HL-60 (cell line): ENCODE results near the gene TUBB3.

Experiments used
- POLR2AphosphoS5 ChIP-seq: IDR thresholded peaks from 2 replicates; pipeline ENCODE4 v1.6.1; 2012; ENCODE audit warnings: low read depth
- TF ChIP-seq, protein P1 (sequence below): IDR thresholded peaks from one replicate; pipeline ENCODE4 v1.5.1; 2011; ENCODE audit warnings: low read length, control low read depth, inconsistent platforms; ENCODE audit not compliant: insufficient read depth

DNA sequence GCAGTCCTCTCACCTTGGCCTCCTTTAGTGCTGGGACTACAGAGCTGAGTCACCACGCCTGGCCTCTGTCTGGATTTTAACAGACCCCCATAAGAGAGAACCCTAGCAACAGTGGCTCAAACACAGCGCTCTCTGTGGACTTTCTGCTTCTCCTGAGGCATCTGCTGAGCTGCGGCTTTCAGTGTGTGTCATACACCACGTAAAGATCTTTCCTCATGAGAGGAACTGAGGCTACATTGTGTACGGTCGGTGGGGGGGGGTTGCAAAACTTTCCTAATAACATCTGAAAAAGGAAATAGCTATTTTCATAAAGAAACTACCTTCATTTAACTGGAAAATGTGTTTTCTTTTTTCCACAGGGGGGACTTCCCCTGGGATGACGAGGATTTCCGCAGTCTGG lies 58.3 kb downstream of the TUBB3 start:
- TF ChIP-seq, protein P1, sequence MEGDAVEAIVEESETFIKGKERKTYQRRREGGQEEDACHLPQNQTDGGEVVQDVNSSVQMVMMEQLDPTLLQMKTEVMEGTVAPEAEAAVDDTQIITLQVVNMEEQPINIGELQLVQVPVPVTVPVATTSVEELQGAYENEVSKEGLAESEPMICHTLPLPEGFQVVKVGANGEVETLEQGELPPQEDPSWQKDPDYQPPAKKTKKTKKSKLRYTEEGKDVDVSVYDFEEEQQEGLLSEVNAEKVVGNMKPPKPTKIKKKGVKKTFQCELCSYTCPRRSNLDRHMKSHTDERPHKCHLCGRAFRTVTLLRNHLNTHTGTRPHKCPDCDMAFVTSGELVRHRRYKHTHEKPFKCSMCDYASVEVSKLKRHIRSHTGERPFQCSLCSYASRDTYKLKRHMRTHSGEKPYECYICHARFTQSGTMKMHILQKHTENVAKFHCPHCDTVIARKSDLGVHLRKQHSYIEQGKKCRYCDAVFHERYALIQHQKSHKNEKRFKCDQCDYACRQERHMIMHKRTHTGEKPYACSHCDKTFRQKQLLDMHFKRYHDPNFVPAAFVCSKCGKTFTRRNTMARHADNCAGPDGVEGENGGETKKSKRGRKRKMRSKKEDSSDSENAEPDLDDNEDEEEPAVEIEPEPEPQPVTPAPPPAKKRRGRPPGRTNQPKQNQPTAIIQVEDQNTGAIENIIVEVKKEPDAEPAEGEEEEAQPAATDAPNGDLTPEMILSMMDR: no peak
- no peak for TF ChIP-seq POLR2AphosphoS5
